Astrocyte of the spinal cord (primary cell): Measurements from ENCODE around the gene FAT1.
A peak's percentile ranks its signal among the peaks of the same experiment; 100 is the strongest.

Experiments
- DNase-seq: peaks from one replicate; pipeline ENCODE4 v3.0.0; 2011; ENCODE audit warnings: low read depth, low spot score
- H3K4me3 ChIP-seq: 2 replicates; pipeline ENCODE4 v1.5.1; 2011; ENCODE audit warnings: low read depth, mild to moderate bottlenecking, low read length, moderate library complexity
- CTCF ChIP-seq: IDR thresholded peaks from 2 replicates; pipeline ENCODE4 v1.5.1; 2012; ENCODE audit warnings: low read depth, mild to moderate bottlenecking, low read length, inconsistent platforms
- in situ Hi-C: cut with HindIII; loops from 2 replicates; pipeline ENCODE4 v1.10.0; 2017; ENCODE audit warnings: low sequenced_read_pairs

The FAT1 gene

DNA sequence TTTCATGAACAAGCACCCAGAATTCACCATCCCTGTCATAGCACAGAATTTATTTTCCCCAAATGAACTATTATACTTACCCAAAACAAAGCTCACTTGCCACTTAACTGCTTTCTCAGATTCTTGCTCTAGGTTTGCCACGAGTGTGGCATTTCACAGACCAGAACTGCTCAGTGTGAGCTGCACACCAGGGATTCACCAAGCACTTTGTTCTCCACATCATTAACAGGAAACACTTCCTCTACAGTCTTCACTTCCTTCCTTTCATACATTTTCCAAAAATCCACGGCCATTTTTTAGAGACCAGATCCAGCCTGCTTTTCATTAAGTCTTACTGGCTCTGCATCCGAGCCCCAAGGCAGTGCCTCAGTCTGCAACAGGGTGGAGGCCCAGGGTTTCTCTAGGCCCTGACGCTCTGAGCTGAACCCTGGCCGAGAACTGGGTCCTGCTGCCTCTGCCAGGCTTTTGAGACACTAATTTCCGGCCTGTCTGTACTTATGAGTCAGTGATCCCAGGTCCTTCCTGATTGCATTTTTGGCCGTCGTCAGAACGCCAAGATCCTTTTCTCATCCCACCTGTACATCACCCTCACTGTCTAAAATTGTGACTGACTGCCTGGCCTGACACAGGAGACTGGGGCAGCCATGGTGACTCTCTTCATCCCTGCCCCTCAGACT is 100.7 kb downstream of the FAT1 start:
- in situ Hi-C loops = no loop called here
- no peak for TF ChIP-seq CTCF
- no peak overlapping the region for H3K4me3 ChIP-seq
- peak; percentile 75 for DNase-seq

DNA sequence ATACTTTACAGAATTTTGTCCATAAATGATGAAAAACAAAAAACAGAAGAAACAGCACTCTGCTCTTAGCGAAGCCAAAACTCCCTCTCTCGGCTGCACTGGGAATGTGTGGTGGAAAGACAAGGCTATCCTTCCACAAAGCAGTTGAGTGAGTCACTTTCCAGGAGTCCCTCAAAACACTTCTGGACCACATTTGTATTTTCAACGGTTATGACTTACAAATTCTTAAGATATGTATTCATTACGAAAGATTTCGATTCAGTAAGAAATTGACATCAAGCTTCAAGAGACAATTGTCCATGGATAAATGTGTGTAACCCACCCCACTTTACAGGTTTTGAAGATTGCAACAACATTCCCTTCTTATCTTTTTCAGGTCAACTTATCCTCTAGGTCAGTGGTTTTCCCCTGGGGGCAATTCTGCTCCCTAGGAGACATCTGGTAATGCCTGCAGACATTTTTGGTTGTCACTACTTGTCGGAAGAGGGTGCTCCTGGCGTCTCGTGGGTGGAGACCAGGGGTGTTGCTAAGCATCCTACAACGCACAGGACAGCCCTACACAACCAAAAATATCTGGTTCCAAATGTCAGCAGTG is 101.6 kb downstream of the FAT1 start:
- H3K4me3 ChIP-seq = no peak overlapping the region
- DNase-seq = peak; percentile 90
- peak; percentile 74 for TF ChIP-seq CTCF
- in situ Hi-C loops = no loop called here

DNA sequence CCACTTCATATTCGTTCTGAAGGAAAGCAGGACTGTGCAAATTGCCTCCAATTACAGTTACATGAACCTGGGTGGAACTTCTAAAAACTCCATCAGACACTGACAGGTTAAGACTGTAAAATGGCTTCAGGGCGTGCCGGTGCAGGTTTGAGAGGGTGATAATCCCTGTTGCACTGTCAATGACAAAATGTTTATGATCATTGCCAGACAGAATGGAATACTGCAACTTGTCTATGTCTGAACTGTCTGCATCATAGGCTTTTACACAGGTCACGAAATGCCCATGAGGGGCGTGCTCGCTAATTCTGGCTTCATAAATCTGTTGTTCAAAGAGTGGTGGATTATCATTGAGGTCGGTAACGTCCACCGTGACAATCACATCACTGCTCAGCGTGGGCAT is 104.6 kb downstream of the FAT1 start:
- in situ Hi-C loops = no loop called here
- DNase-seq = no peak
- no peak for TF ChIP-seq CTCF
- H3K4me3 ChIP-seq = no peak overlapping the region

DNA sequence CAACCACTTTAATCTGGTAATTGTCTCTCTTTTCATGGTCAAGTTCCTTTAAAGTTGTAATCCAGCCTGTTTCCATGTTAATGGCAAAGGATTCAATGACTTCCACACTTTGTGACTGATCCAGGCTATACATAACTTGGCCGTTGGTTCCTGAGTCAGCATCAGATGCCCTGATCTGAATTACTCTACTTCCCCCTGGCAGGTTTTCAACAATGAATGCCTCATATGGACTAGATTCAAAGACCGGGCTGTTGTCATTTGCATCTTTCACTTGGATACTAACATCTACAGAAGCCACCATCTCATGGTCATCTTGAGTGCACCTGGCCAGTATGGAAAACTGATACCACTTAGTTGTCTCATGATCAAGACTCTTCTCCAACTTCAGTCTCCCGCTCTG is 105.7 kb downstream of the FAT1 start:
- in situ Hi-C loops = no loop called here
- no peak for TF ChIP-seq CTCF
- no peak for DNase-seq
- no peak overlapping the region for H3K4me3 ChIP-seq

DNA sequence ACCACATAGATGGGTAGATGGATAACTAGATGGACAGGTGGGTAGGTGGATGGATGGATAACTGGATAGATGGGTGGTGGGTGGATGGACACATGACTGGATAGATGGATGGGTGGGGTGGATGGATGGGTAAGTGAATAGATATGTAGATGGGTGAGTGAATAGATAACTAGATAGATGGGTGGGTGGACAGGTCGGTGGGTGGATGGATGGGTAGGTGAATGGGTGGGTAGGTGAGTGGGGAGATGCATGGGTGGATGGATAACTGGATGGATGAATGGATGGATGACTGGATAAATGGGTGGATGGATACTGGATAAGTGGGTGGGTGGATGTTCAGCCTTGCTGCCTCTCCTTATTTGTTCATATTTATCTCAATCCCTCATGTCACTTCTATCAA is 116.2 kb downstream of the FAT1 start:
- DNase-seq = no peak
- H3K4me3 ChIP-seq = no peak overlapping the region
- in situ Hi-C loops = no loop called here
- TF ChIP-seq CTCF = no peak

DNA sequence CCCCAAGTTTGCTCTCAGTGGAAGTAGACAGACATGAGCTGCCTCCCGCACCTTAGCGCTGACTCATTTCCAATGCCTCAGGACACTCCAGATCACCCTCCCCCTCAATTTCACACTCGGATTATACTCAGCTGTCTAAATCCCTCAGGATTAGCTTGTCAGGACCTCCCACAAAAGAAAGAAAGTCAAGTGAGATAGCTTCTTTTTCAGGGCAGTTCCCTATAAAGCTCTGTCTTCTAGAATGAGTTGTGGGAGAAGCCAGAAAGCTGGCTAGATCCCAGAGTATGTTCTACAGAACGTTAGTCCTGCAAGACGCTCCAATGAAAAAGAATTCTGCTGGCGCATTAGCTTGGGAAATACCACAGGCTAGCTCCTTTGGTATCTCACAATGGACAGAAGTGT is 117.1 kb downstream of the FAT1 start:
- in situ Hi-C loops = no loop called here
- no peak overlapping the region for H3K4me3 ChIP-seq
- TF ChIP-seq CTCF = no peak
- DNase-seq = peak; percentile 27
